ENCODE results near the gene KCNQ1. TPM values are rescaled to one million over a fixed set of nuclear protein-coding genes. Genes with fewer than 3 reads are reported as not detected.

Gene KCNQ1
- total RNA-seq, 1 experiment from 2014 or later = 2.3 TPM

DNA sequence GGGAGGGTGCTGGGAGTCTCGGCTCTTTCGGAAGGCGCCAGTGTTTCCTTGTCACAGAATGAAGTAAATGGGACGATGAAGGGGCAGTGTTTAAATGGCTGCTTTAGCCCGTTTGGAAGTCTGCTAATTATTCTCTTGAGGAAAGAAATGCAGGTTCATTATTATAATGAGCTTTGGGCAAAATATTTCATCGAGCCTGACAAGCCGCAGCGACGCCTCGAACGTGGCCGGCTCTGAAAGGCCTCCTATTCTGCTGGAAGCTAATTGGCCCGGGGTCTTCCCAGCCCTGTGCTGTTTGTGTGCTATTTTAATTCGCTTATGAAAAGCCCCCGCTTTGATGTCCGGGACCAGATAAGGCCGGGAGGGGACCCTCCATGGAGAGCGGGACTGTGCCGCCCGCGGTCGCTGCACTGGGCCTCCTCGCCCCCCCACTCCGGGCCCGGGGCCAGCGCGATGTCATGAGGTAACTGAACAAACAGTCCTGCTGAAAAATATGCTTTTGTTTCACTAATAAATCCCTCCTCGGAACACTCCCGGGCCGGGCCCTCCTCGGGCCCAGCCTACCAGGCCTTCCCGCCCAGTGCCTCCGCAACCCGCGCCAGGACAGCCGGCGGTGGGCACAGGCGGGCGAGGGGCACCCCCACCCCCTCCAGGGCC, 362.3 kb downstream of the KCNQ1 start:
- H3K23ac ChIP-seq (ENCODE audit: insufficient read length, low read depth, low read length) = no peak overlapping the region
- H3K79me1 ChIP-seq (ENCODE audit: insufficient read depth, low read depth, low read length, poor library complexity, severe bottlenecking) = no peaks in the 10 kb centered on the region
- no peak overlapping the region for H4K5ac ChIP-seq (ENCODE audit: insufficient read length, low read depth, low read length)
- H3K27me3 ChIP-seq (ENCODE audit: insufficient read depth, low read length) = peaks cover 3% of the 10 kb centered on the region; the same call in 1 of the 2 replicates
- H2BK15ac ChIP-seq (ENCODE audit: low read depth, low read length) = no peak overlapping the region
- no peak overlapping the region for H3K4me2 ChIP-seq (ENCODE audit: insufficient read depth, insufficient read length, low read length)
- Mint-ChIP-seq H3K9me3 (peaks cover 0 to 3% of the 10 kb centered on the region in 2 experiments; a peak in 1 of 5 replicates), H3K36me3 (ENCODE audit: insufficient read depth in 1 of 3, low read depth in 3 of 3) (no peaks in the 10 kb centered on the region), H3K27me3 (ENCODE audit: low read depth) (peaks cover 93% of the 10 kb centered on the region), H3K27ac (no peak overlapping the region), H3K4me1 (peaks cover 7 to 22% of the 10 kb centered on the region in 2 experiments), H3K4me3 (no peak overlapping the region)
- H3K4ac ChIP-seq (ENCODE audit: low read depth, low read length) = no peak overlapping the region
- no peak overlapping the region for H2BK5ac ChIP-seq (ENCODE audit: insufficient read length, low read length)
- H2AK5ac ChIP-seq (ENCODE audit: insufficient read length, low read length) = no peak overlapping the region
- H3K18ac ChIP-seq (ENCODE audit: insufficient read length, low read depth, low read length) = no peak overlapping the region
- H3K9ac ChIP-seq (ENCODE audit: extremely low read depth, insufficient read length, low read length) = no peak overlapping the region
- H3K27ac ChIP-seq (ENCODE audit: insufficient read length, low read depth, low read length) = no peak overlapping the region
- no peak overlapping the region for H3T11ph ChIP-seq (ENCODE audit: low read length)
- no peaks in the 10 kb centered on the region for H4K20me1 ChIP-seq (ENCODE audit: control insufficient read depth, insufficient read depth, insufficient read length)
- peaks cover 2% of the 10 kb centered on the region for H3K23me2 ChIP-seq (ENCODE audit: insufficient read length, low read depth, low read length, poor library complexity, severe bottlenecking)
- H3K4me1 ChIP-seq (ENCODE audit: insufficient read depth, low read length) = no peaks in the 10 kb centered on the region
- no peaks in the 10 kb centered on the region for H3K79me2 ChIP-seq (ENCODE audit: insufficient read depth, low read length)
- H3K14ac ChIP-seq (ENCODE audit: insufficient read depth, low read length) = no peak overlapping the region
- no CpG with 5 or more reads among the region's 39 CpGs for WGBS (ENCODE audit: extremely low coverage, insufficient read length, low lambda C conversion rate)
- no peak overlapping the region for H3K56ac ChIP-seq (ENCODE audit: insufficient read length, low read depth, low read length)
- no peak overlapping the region for H2AFZ ChIP-seq (ENCODE audit: low read length)
- no peak overlapping the region for H2BK120ac ChIP-seq (ENCODE audit: low read depth, low read length, poor library complexity, severe bottlenecking)
- no peak overlapping the region for H4K91ac ChIP-seq (ENCODE audit: insufficient read length, low read depth, low read length)
- TF ChIP-seq, protein P1, sequence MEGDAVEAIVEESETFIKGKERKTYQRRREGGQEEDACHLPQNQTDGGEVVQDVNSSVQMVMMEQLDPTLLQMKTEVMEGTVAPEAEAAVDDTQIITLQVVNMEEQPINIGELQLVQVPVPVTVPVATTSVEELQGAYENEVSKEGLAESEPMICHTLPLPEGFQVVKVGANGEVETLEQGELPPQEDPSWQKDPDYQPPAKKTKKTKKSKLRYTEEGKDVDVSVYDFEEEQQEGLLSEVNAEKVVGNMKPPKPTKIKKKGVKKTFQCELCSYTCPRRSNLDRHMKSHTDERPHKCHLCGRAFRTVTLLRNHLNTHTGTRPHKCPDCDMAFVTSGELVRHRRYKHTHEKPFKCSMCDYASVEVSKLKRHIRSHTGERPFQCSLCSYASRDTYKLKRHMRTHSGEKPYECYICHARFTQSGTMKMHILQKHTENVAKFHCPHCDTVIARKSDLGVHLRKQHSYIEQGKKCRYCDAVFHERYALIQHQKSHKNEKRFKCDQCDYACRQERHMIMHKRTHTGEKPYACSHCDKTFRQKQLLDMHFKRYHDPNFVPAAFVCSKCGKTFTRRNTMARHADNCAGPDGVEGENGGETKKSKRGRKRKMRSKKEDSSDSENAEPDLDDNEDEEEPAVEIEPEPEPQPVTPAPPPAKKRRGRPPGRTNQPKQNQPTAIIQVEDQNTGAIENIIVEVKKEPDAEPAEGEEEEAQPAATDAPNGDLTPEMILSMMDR (conservative IDR thresholded peaks at IDR 0.05) = no peak
- DNase-seq = peak; percentile 19
- H3K9me3 ChIP-seq (ENCODE audit: control insufficient read depth, low read depth, low read length) = no peaks in the 10 kb centered on the region
- H2BK20ac ChIP-seq (ENCODE audit: low read depth, low read length, poor library complexity, severe bottlenecking) = no peak overlapping the region
- no peak overlapping the region for H2BK12ac ChIP-seq (ENCODE audit: insufficient read length, low read depth, low read length)
- no peak overlapping the region for H4K8ac ChIP-seq (replicated peaks; ENCODE audit: insufficient read length, low read depth, low read length)

Data from H9 (cell line).